Mesenchymal stem cell (in vitro differentiated cells and primary cell): ENCODE data around the gene MSI2.

Source experiments
- DNase-seq: peaks from one replicate; pipeline ENCODE4 v3.0.0-alpha.2; 2013
- H2AFZ ChIP-seq: one replicate; pipeline ENCODE4 v1.6.1; 2013; ENCODE audit warnings: low read depth, mild to moderate bottlenecking, control low read depth, inconsistent platforms, low read length, moderate library complexity
- H2AK5ac ChIP-seq: 2 replicates; pipeline ENCODE4 v1.6.1; 2013; ENCODE audit warnings: low read length, moderate library complexity, mild to moderate bottlenecking, inconsistent platforms; ENCODE audit not compliant: severe bottlenecking
- H2BK120ac ChIP-seq: one replicate; pipeline ENCODE4 v1.6.1; 2013; ENCODE audit warnings: low read depth, mild to moderate bottlenecking, inconsistent platforms, low read length, moderate library complexity
- H2BK12ac ChIP-seq, 2 experiments: one replicate each; pipeline ENCODE4 v1.6.1; 2013; ENCODE audit warnings: inconsistent platforms in 2 of 2, low read length in 2 of 2, mild to moderate bottlenecking in 2 of 2, moderate library complexity in 2 of 2, control low read depth in 1 of 2
- H2BK15ac ChIP-seq: one replicate; pipeline ENCODE4 v1.6.1; 2013; ENCODE audit warnings: mild to moderate bottlenecking, low read depth, inconsistent platforms; ENCODE audit not compliant: poor library complexity, severe bottlenecking
- H2BK5ac ChIP-seq: 2 replicates; pipeline ENCODE4 v1.6.1; 2013; ENCODE audit warnings: low read depth, mild to moderate bottlenecking, low read length, control low read depth, inconsistent platforms; ENCODE audit not compliant: poor library complexity, severe bottlenecking
- H3K14ac ChIP-seq, 2 experiments: one replicate each; pipeline ENCODE4 v1.6.1; 2013; ENCODE audit warnings: inconsistent platforms in 2 of 2, low read length in 2 of 2, control low read depth in 1 of 2, mild to moderate bottlenecking in 1 of 2, moderate library complexity in 1 of 2
- H3K18ac ChIP-seq, 2 experiments: one replicate each; pipeline ENCODE4 v1.6.1; 2013; ENCODE audit warnings: inconsistent platforms in 2 of 2, low read length in 2 of 2, control low read depth in 1 of 2, low read depth in 1 of 2, mild to moderate bottlenecking in 1 of 2
- H3K23ac ChIP-seq, 2 experiments: one replicate each; pipeline ENCODE4 v1.6.1; 2013; ENCODE audit warnings: inconsistent platforms in 2 of 2, low read length in 2 of 2, mild to moderate bottlenecking in 2 of 2, moderate library complexity in 2 of 2, control low read depth in 1 of 2
- H3K27ac ChIP-seq: 2 replicates; pipeline ENCODE4 v1.5.1; 2013; ENCODE audit warnings: mild to moderate bottlenecking, moderate library complexity, low read length, control low read depth, inconsistent platforms; ENCODE audit not compliant: poor library complexity, severe bottlenecking
- H3K27me3 ChIP-seq, 2 experiments: 2 replicates each; pipeline versions ENCODE4 v1.6.1 to v1.7.0; 2013; ENCODE audit warnings: low read length in 2 of 2, mild to moderate bottlenecking in 2 of 2, moderate library complexity in 2 of 2, control low read depth in 1 of 2, inconsistent platforms in 1 of 2; ENCODE audit not compliant: control insufficient read depth in 1 of 2, insufficient read depth in 1 of 2
- H3K36me3 ChIP-seq, 2 experiments: 2 replicates each; pipeline versions ENCODE4 v1.6.1 to v1.7.0; 2013; ENCODE audit warnings: low read length in 2 of 2, control low read depth in 1 of 2, inconsistent platforms in 1 of 2, low read depth in 1 of 2, mild to moderate bottlenecking in 1 of 2; ENCODE audit not compliant: insufficient read depth in 2 of 2, control insufficient read depth in 1 of 2
- H3K4ac ChIP-seq, 2 experiments: one replicate each; pipeline ENCODE4 v1.6.1; 2013; ENCODE audit warnings: inconsistent platforms in 2 of 2, low read length in 2 of 2, mild to moderate bottlenecking in 2 of 2, moderate library complexity in 2 of 2, control low read depth in 1 of 2, low read depth in 1 of 2
- H3K4me1 ChIP-seq: 2 replicates; pipeline ENCODE4 v1.6.1; 2013; ENCODE audit warnings: low read depth, low read length, control low read depth; ENCODE audit not compliant: control insufficient read depth, insufficient read depth
- H3K4me2 ChIP-seq: 2 replicates; pipeline ENCODE4 v1.6.1; 2013; ENCODE audit warnings: low read length, mild to moderate bottlenecking, inconsistent platforms; ENCODE audit not compliant: poor library complexity, severe bottlenecking
- H3K4me3 ChIP-seq, 2 experiments: 2 replicates each; pipeline versions ENCODE4 v1.5.1 to v1.7.0; 2013; ENCODE audit warnings: low read length in 2 of 2, mild to moderate bottlenecking in 2 of 2, control low read depth in 1 of 2, low read depth in 1 of 2; ENCODE audit not compliant: insufficient read depth in 1 of 2
- H3K79me1 ChIP-seq: replicated peaks from 2 replicates; pipeline ENCODE4 v1.6.1; 2013; ENCODE audit warnings: mild to moderate bottlenecking, control low read depth, low read length, inconsistent platforms; ENCODE audit not compliant: poor library complexity, severe bottlenecking
- H3K9ac ChIP-seq: 2 replicates; pipeline ENCODE4 v1.7.0; 2013; ENCODE audit warnings: mild to moderate bottlenecking, low read length, moderate library complexity
- H3K9me3 ChIP-seq: 2 replicates; pipeline ENCODE4 v1.7.0; 2013; ENCODE audit warnings: mild to moderate bottlenecking, low read length; ENCODE audit not compliant: control insufficient read depth
- H4K8ac ChIP-seq: one replicate; pipeline ENCODE4 v1.6.1; 2013; ENCODE audit warnings: inconsistent platforms, mild to moderate bottlenecking, low read length, moderate library complexity
- H4K91ac ChIP-seq: one replicate; pipeline ENCODE4 v1.6.1; 2013; ENCODE audit warnings: mild to moderate bottlenecking, low read length, inconsistent platforms
- WGBS: methylation state at CpG from one replicate; pipeline ENCODE4 v1.1.7; 2013; ENCODE audit warnings: mixed read lengths; 5-methylcytosine and 5-hydroxymethylcytosine counted together

Gene MSI2

GRCh38 chr17:57245786-57246185, 10.5 kb upstream of the MSI2 start:
- no peaks in the 10 kb centered on the region for H3K79me1 ChIP-seq
- H3K18ac ChIP-seq, result no peak overlapping the region
- no peak for DNase-seq
- no peaks in the 10 kb centered on the region for H3K36me3 ChIP-seq
- H3K14ac ChIP-seq, result no peak overlapping the region
- H2BK120ac ChIP-seq, result no peak overlapping the region
- H3K4me3 ChIP-seq, result no peak overlapping the region
- no peak overlapping the region for H4K91ac ChIP-seq
- no peak overlapping the region for H3K4ac ChIP-seq
- no peak overlapping the region for H2BK5ac ChIP-seq
- no peak overlapping the region for H3K4me2 ChIP-seq
- no peak overlapping the region for H2AK5ac ChIP-seq
- WGBS, result 95% methylated on average over 8 of the region's 10 CpGs
- peaks cover 3% of the 10 kb centered on the region for H3K4me1 ChIP-seq
- no peak overlapping the region for H2BK15ac ChIP-seq
- H3K23ac ChIP-seq, result no peak overlapping the region
- H3K9me3 ChIP-seq, result peaks cover 8% of the 10 kb centered on the region
- H3K9ac ChIP-seq, result no peak overlapping the region
- H4K8ac ChIP-seq, result no peak overlapping the region
- no peak overlapping the region for H3K27ac ChIP-seq
- H3K27me3 ChIP-seq, result peaks cover 12 to 48% of the 10 kb centered on the region in 2 experiments
- no peak overlapping the region for H2BK12ac ChIP-seq
- no peak overlapping the region for H2AFZ ChIP-seq

GRCh38 chr17:57246257-57246656, 10.1 kb upstream of the MSI2 start:
- 82% methylated on average over 1 of the region's 3 CpGs for WGBS
- H3K27ac ChIP-seq, result no peak overlapping the region
- no peak overlapping the region for H4K8ac ChIP-seq
- H3K36me3 ChIP-seq, result no peaks in the 10 kb centered on the region
- no peak overlapping the region for H2BK15ac ChIP-seq
- DNase-seq, result no peak
- peaks cover 8 to 44% of the 10 kb centered on the region in 2 experiments for H3K27me3 ChIP-seq
- no peak overlapping the region for H3K4me2 ChIP-seq
- no peak overlapping the region for H2AFZ ChIP-seq
- no peak overlapping the region for H3K14ac ChIP-seq
- H3K23ac ChIP-seq, result no peak overlapping the region
- no peak overlapping the region for H4K91ac ChIP-seq
- peaks cover 3% of the 10 kb centered on the region for H3K4me1 ChIP-seq
- no peak overlapping the region for H3K4ac ChIP-seq
- no peak overlapping the region for H3K9ac ChIP-seq
- no peak overlapping the region for H2BK5ac ChIP-seq
- H3K18ac ChIP-seq, result no peak overlapping the region
- no peak overlapping the region for H2BK12ac ChIP-seq
- H3K79me1 ChIP-seq, result no peaks in the 10 kb centered on the region
- no peak overlapping the region for H2BK120ac ChIP-seq
- H3K9me3 ChIP-seq, result peaks cover 13% of the 10 kb centered on the region
- no peak overlapping the region for H2AK5ac ChIP-seq
- no peak overlapping the region for H3K4me3 ChIP-seq

- Histone ChIP-seq H2AK5ac (no peak overlapping the region), H3K9ac (no peak overlapping the region)
- WGBS, result 97% methylated on average over 6 of the region's 6 CpGs
Observed at GRCh38 chr17:57247261-57247660, 9.1 kb upstream of the MSI2 start.

GRCh38 chr17:57247913-57248312, 8.4 kb upstream of the MSI2 start:
- H3K4me3 ChIP-seq, result no peak overlapping the region
- no peaks in the 10 kb centered on the region for H3K36me3 ChIP-seq
- no peak for DNase-seq
- no peak overlapping the region for H3K23ac ChIP-seq
- no peak overlapping the region for H2BK120ac ChIP-seq
- no peak overlapping the region for H2AFZ ChIP-seq
- H4K8ac ChIP-seq, result no peak overlapping the region
- peaks cover 0 to 30% of the 10 kb centered on the region in 2 experiments for H3K27me3 ChIP-seq
- no peak overlapping the region for H2AK5ac ChIP-seq
- no peak overlapping the region for H3K4me2 ChIP-seq
- H3K79me1 ChIP-seq, result no peaks in the 10 kb centered on the region
- no peak overlapping the region for H3K14ac ChIP-seq
- WGBS, result 63% methylated on average over 2 of the region's 2 CpGs
- H4K91ac ChIP-seq, result no peak overlapping the region
- no peak overlapping the region for H3K18ac ChIP-seq
- no peak overlapping the region for H2BK5ac ChIP-seq
- no peak overlapping the region for H3K27ac ChIP-seq
- H3K4ac ChIP-seq, result no peak overlapping the region
- no peak overlapping the region for H2BK12ac ChIP-seq
- H3K9me3 ChIP-seq, result peaks cover 14% of the 10 kb centered on the region
- no peak overlapping the region for H2BK15ac ChIP-seq
- no peaks in the 10 kb centered on the region for H3K4me1 ChIP-seq
- no peak overlapping the region for H3K9ac ChIP-seq

More at GRCh38 chr17:57247261-57247660, 9.1 kb upstream of the MSI2 start:
- H3K9me3 ChIP-seq, result peaks cover 14% of the 10 kb centered on the region
- no peaks in the 10 kb centered on the region for H3K79me1 ChIP-seq
- H3K23ac ChIP-seq, result no peak overlapping the region
- H2AFZ ChIP-seq, result no peak overlapping the region
- no peak overlapping the region for H2BK15ac ChIP-seq
- H4K91ac ChIP-seq, result no peak overlapping the region
- DNase-seq, result no peak
- no peak overlapping the region for H3K4ac ChIP-seq
- no peak overlapping the region for H4K8ac ChIP-seq
- no peaks in the 10 kb centered on the region for H3K36me3 ChIP-seq
- H3K14ac ChIP-seq, result no peak overlapping the region
- no peak overlapping the region for H3K27ac ChIP-seq
- H3K18ac ChIP-seq, result no peak overlapping the region
- H3K4me3 ChIP-seq, result no peak overlapping the region
- no peak overlapping the region for H2BK120ac ChIP-seq
- no peak overlapping the region for H3K4me2 ChIP-seq
- H3K27me3 ChIP-seq, result peaks cover 0 to 35% of the 10 kb centered on the region in 2 experiments
- H2BK5ac ChIP-seq, result no peak overlapping the region
- H3K4me1 ChIP-seq, result peaks cover 2% of the 10 kb centered on the region
- no peak overlapping the region for H2BK12ac ChIP-seq
